Stimulated activated CD8-positive, alpha-beta memory T cell treated with anti-CD3 and anti-CD28 coated beads, Interleukin-2, amount 100 ng/mL, for 1 hour (primary cell): Measurements from ENCODE around the gene NRN1L.

Source experiments
- DNase-seq, 2 donors: peaks; one replicate each; pipeline ENCODE4 v3.0.0-alpha.2; 2020; ENCODE audit warnings: low read depth in 2 of 2

The NRN1L gene

DNA sequence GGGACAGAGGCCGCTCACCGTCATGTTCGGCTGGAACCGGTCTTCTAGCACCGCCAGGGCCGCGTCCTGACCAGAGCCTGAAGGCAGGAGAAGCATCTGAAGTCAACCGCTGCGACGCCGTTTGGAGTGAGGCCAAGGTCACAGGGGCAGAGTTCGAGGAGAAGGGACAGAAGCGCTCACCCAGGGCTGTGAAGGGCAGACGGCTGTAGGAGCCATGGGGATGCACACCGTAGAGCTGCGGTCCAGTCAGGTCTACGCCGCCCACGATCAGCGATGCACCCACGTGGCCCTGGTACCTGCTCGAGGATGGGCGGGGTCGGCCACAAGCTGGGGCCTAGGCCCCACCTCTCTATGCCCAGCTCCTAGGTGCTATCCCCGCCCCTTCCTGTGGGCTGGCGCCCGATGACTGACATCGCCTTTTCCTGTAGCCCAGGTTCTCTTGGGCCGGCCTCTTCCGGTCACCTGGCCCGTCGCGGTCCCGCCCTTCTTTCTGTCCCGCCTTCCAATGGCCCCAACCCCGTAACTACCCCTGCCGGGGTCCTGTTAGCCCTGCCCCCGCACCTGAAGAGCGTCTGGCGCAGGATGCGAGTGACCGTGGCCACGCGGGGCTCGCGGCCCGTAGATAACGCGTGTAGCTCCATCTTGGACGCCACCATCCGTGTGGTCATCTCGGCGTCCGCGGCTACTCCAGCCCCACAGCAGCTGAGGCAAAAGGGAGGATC lies 50.9 kb downstream of the NRN1L start:
- DNase-seq, result peak; percentile 87
